Right lobe of liver (tissue), 6 donors: ENCODE data around the gene MEG3. TPM values are rescaled to one million over a fixed set of nuclear protein-coding genes. Genes with fewer than 3 reads are reported as not detected.

Experiments used
- ATAC-seq, 4 donors: fragments of 200-7000 bp; cut with Tn5 transposase; one replicate each; pipeline ENCODE4 v1.9.1; 2020; ENCODE audit warnings: mild to moderate bottlenecking in 4 of 4, moderate library complexity in 4 of 4
- DNase-seq, 3 donors: peaks; one replicate each; pipeline ENCODE4 v3.0.0-alpha.2; 2020
- H3K27ac ChIP-seq, 3 donors: fragments of 200-600 bp; one replicate each; pipeline ENCODE4 v1.8.0; 2022
- H3K27me3 ChIP-seq, 2 donors: fragments of 200-600 bp; one replicate each; pipeline ENCODE4 v1.8.0; 2022
- H3K36me3 ChIP-seq, 4 donors: fragments of 200-600 bp; sonication (generic) in 1 of 4; one replicate each; pipeline versions ENCODE4 v1.5.1 to v1.8.0; 2017 to 2022; ENCODE audit warnings: control low read depth in 1 of 4
- H3K4me1 ChIP-seq, 4 donors: fragments of 200-600 bp; sonication (generic) in 1 of 4; one replicate each; pipeline versions ENCODE4 v1.5.1 to v1.8.0; 2017 to 2022; ENCODE audit warnings: control low read depth in 1 of 4
- H3K4me3 ChIP-seq, 3 donors: fragments of 200-600 bp; one replicate each; pipeline ENCODE4 v1.8.0; 2022
- H3K9me3 ChIP-seq, 4 donors: fragments of 200-600 bp; sonication (generic) in 1 of 4; one replicate each; pipeline versions ENCODE4 v1.5.1 to v1.8.0; 2017 to 2022; ENCODE audit warnings: control low read depth in 1 of 4
- POLR2A ChIP-seq: fragments of 450-650 bp; IDR thresholded peaks from one replicate; pipeline ENCODE4 v1.6.1; 2017; ENCODE audit warnings: antibody characterized with exemption, mild to moderate bottlenecking
- WGBS: methylation state at CpG from one replicate; pipeline ENCODE4 v1.1.6; 2018; ENCODE audit warnings: low coverage, low lambda C conversion rate; ENCODE audit not compliant: insufficient coverage; ENCODE audit errors: missing lambda C conversion rate; 5-methylcytosine and 5-hydroxymethylcytosine counted together
- intact Hi-C, 2 donors: fragments of 100-400 bp; cut with DNase I; formaldehyde crosslinking; loops; one replicate each; pipeline versions ENCODE4 v1.11.2 to v1.14.1; 2022
- total RNA-seq, 6 experiments: library from RNA; depleted of rRNA in 2 of 6; stranded (reverse); fragments of >200 nt in 2 of 6; fragmentation: NEBNext Ultra II Directional in 3 of 6; extraction: Animal tissue kit (Norgen Biotek cat#: 25700) in 3 of 6; gene quantifications; one replicate each; pipeline versions ENCODE4 v1.1.0 to v1.2.4, GENCODE V29; 2016 to 2023
- TF ChIP-seq, protein P1 (sequence below), 4 donors: fragments of 200-600 bp in 3 of 4; fragments of 450-650 bp in 1 of 4; IDR thresholded peaks; one replicate each; pipeline versions ENCODE4 v1.5.1 to v1.8.0; 2016 to 2022; ENCODE audit warnings: antibody characterized with exemption in 4 of 4, mild to moderate bottlenecking in 2 of 4
- donor health status: DM: no; HTN: yes; CAD: no.
- donor health status: DM: no; HTN: no; CAD: no.
- donor health status: DM: no; HTN: no; CAD: no.
- donor health status: DM: no; HTN: yes; CAD: no.
- donor health status: DM: no; HTN: yes; CAD: no.

Gene MEG3
- total RNA-seq, 6 experiments from 2014 or later, result 5.7 to 43.7 (median 23.9) TPM

DNA sequence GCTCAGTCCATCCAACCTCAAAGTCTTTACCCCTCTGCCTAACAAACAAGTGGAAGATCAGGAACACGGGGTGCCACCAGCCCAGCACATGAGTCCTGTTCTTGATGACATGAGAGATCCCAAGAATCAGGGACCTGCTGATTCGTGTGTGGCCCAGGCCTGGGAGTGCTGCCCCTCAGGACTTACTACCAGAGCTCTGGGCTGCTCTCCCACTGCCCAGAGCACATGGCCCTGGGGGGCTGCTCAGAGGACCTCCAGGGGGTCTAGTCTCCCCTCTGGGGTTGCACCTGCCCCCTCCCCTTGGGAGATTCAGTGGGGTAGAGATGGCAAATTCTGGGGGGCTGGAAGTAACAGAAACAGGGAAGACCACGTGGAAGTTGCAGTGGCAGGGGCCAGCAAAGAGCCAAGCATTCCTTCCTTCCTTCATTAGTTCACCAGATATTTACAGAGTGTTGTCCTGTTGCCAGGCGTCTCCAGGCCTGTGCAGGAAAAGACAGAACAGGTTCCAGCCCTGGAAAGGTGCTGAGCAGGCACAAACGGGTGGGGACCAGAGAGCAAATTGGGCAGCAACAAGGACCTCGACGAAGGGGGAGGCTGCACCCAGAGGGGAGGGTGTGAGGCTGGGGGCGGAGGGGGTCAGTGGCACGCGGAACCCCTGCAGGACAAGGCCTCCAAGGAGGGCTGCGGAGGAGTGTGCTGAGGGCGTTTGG, 45.1 kb upstream of the MEG3 start:
- TF ChIP-seq, protein P1, sequence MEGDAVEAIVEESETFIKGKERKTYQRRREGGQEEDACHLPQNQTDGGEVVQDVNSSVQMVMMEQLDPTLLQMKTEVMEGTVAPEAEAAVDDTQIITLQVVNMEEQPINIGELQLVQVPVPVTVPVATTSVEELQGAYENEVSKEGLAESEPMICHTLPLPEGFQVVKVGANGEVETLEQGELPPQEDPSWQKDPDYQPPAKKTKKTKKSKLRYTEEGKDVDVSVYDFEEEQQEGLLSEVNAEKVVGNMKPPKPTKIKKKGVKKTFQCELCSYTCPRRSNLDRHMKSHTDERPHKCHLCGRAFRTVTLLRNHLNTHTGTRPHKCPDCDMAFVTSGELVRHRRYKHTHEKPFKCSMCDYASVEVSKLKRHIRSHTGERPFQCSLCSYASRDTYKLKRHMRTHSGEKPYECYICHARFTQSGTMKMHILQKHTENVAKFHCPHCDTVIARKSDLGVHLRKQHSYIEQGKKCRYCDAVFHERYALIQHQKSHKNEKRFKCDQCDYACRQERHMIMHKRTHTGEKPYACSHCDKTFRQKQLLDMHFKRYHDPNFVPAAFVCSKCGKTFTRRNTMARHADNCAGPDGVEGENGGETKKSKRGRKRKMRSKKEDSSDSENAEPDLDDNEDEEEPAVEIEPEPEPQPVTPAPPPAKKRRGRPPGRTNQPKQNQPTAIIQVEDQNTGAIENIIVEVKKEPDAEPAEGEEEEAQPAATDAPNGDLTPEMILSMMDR (IDR thresholded peaks at IDR 0.05), result no peak
- TF ChIP-seq POLR2A, result no peak
- Histone ChIP-seq H3K4me3 (no peak overlapping the region), H3K9me3 (no peaks in the 10 kb centered on the region), H3K4me1 (no peaks in the 10 kb centered on the region), H3K27ac (no peak overlapping the region), H3K36me3 (no peaks in the 10 kb centered on the region), H3K27me3 (no peaks in the 10 kb centered on the region)
- ATAC-seq, result no peak
- 42% methylated on average over 5 of the region's 12 CpGs for WGBS
- intact Hi-C loops, result no loop called here
- no peak for DNase-seq

DNA sequence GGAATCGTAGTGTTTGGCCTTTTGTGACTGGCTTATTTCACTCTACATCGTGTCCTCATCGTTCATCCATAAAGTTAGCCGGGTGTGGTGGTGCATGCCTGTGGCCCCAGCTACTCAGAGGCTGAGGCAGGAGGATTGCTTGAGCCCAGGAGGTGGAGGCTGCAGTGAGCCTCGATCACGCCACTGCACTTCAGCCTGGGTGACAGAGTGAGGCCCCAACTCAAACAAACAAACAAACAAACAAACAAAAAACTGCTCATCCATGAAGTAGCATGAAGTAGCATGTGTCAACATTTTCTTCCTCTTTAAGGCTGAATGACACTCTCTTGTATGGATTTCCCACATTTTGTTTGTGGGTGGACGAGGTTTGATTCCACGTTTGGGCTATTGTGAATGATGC, 44.0 kb upstream of the MEG3 start:
- no peak overlapping the region for H3K27ac ChIP-seq
- TF ChIP-seq, protein P1 (IDR thresholded peaks at IDR 0.05), result no peak
- TF ChIP-seq POLR2A, result no peak
- DNase-seq (peak in 1 of 3 donors; percentile 8), ATAC-seq (no peak)
- no peaks in the 10 kb centered on the region for H3K4me1 ChIP-seq
- H3K9me3 ChIP-seq, result no peaks in the 10 kb centered on the region
- 85% methylated on average over 7 of the region's 8 CpGs for WGBS
- no peaks in the 10 kb centered on the region for H3K27me3 ChIP-seq
- intact Hi-C loops, result no loop called here
- no peak overlapping the region for H3K4me3 ChIP-seq
- H3K36me3 ChIP-seq, result no peaks in the 10 kb centered on the region

DNA sequence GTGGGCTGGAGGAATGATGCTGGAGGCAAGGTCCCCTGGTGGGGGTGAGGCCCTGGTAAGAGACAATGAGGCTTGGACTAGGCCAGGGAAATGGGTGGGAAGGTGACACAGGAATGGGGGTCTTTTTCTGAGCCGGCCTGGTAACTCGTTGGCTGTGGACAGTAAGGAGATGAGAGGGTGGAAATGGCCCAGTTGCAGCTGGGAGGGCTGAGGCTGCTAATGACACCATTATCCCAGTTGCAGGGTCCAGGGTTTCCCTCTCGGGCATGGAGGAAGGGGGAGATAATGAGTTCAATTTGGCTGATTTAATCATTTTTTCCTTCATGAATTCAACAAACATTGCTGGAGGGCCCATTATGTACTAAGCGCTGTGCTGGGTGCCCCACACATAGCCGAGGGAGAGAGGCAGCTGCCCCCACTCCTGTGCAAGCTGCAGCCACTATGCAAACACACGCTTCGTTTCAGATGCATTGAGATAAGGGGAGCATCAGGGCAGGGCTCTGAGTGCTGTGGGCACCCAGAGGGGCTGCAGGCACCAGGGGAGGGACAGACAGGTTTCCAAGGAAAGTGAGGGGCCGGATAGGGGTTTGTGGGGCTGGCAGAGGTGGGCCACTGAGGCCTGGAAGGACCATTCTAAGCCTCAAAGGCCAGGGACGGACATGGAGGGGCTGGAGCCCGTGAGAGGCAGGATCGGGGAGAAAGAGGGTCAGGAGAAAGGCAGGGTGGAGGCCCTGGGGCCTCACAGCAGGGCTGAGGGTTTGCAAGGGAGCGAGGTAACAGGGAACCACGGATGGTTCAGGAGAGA, 43.2 kb upstream of the MEG3 start:
- 61% methylated on average over 9 of the region's 13 CpGs for WGBS
- Histone ChIP-seq H3K27me3 (no peaks in the 10 kb centered on the region), H3K36me3 (no peaks in the 10 kb centered on the region), H3K4me1 (no peaks in the 10 kb centered on the region), H3K9me3 (no peaks in the 10 kb centered on the region), H3K27ac (no peak overlapping the region), H3K4me3 (no peak overlapping the region)
- ATAC-seq, result no peak
- DNase-seq, result peak in 1 of 3 donors; percentile 34
- TF ChIP-seq, protein P1 (IDR thresholded peaks at IDR 0.05), result no peak
- no peak for TF ChIP-seq POLR2A
- intact Hi-C loops, result no loop called here

DNA sequence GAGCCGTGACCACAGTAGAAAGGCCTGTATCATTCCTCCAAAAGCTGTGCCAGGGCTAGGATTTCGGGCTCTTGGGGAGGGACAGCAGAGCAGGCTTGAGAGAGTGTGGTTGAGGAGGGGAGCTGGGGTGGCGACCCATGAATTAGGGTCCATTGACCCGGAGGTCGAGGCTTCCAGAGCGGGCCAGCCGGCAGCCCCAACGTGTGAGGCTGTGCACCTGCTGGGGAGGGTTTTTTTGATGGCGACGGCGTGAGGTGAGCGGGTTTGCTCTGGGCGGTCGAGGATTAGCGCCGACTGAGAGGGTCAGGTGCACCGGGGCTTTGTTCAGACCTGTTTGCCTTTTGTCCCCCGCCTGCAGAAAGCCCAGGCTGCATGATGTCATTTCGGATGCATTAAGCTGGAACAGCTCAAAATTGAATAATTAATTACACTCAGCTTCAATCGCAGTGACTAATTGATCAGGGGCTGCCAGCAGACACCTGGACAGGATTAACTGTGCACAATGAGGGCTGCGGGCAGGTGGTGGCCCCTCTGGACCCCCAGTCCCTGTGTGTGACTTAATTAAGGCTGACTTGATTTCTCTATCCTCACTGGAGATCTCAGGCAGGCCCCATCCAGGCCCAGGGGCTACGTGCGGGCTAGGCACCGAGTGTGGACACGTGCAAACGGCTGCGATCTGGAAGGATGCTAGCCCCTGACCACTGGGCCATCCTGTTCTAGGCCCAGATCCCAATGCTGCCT, 42.1 kb upstream of the MEG3 start:
- Histone ChIP-seq H3K4me1 (no peaks in the 10 kb centered on the region), H3K4me3 (no peak overlapping the region), H3K27ac (no peak overlapping the region), H3K27me3 (no peaks in the 10 kb centered on the region), H3K36me3 (no peaks in the 10 kb centered on the region), H3K9me3 (no peaks in the 10 kb centered on the region)
- TF ChIP-seq, protein P1 (IDR thresholded peaks at IDR 0.05), result no peak
- TF ChIP-seq POLR2A, result no peak
- no peak for ATAC-seq
- WGBS, result 76% methylated on average over 2 of the region's 27 CpGs
- no peak for DNase-seq
- intact Hi-C loops, result no loop called here
